K562 treated with DMSO at 1 percent for 48 hours (cell line): ENCODE data around the gene NBPF10. TPM values are rescaled to one million over a fixed set of nuclear protein-coding genes. Genes with fewer than 3 reads are reported as not detected.

Experiments
- total RNA-seq: library from RNA; unstranded; fragments of 300-600 nt; gene quantifications from 2 replicates; pipeline ENCODE4 v1.2.3, GENCODE V29; 2022; ENCODE audit warnings: low replicate concordance; ENCODE audit errors: extremely low read depth

The NBPF10 gene
- not detected in 2 replicates for total RNA-seq

GRCh38 chr1:146144465-146144864 is at the start of gene NBPF10:
Gene NBPF10 (minus strand): TSS chr1:146144804. CDS start chr1:146144769, 35 bp downstream.

Other genes with a start within 250 kb of the NBPF10 start
- gene ITGA10, start 234.8 kb downstream of the NBPF10 start, total RNA-seq = not detected in 2 replicates
- gene PEX11B, start 226.1 kb downstream of the NBPF10 start, total RNA-seq = not detected in 2 replicates
- gene RBM8A, start 217.3 kb downstream of the NBPF10 start, total RNA-seq = not detected in 2 replicates
- not detected in 2 replicates for gene LIX1L, start 186.8 kb downstream of the NBPF10 start, total RNA-seq
- gene ANKRD34A, start 180.2 kb downstream of the NBPF10 start, total RNA-seq = not detected in 2 replicates
- gene POLR3GL, start 180.1 kb downstream of the NBPF10 start, total RNA-seq = not detected in 2 replicates
- gene TXNIP, start 148.2 kb downstream of the NBPF10 start, total RNA-seq = 440 and 632 TPM in 2 replicates
- gene HJV, start 123.1 kb downstream of the NBPF10 start, total RNA-seq = not detected in 2 replicates
- not detected in 2 replicates for gene NOTCH2NLA, start 84.2 kb upstream of the NBPF10 start, total RNA-seq